ENCODE results near the gene RTP3. TPM values are rescaled to one million over a fixed set of nuclear protein-coding genes. Genes with fewer than 3 reads are reported as not detected.

Gene RTP3
- polyA plus RNA-seq, 2 of the 4 experiments (the other 2 are of a cell fraction) = not detected

GRCh38 chr3:46463868-46464241, 33.9 kb upstream of the RTP3 start:
- Histone ChIP-seq H3K4me1 (no peaks in the 10 kb centered on the region), H3K4me2 (no peak overlapping the region), H3K4me3 (no peak overlapping the region), H3K27ac (no peak overlapping the region), H3K9me3 (no peaks in the 10 kb centered on the region)
- FAIRE-seq (no peak), ATAC-seq (no peak), DNase-seq (ENCODE audit: low read depth in 1 of 2, low spot score in 1 of 2) (no peak)
- POLR2A ChIA-PET = no interaction called here
- CTCF ChIA-PET = interaction anchor here (1.6 to 2.2 kb wide), 2 partner anchors 22 to 95 kb away, joined by 3 to 7 read pairs; no protein-coding TSS in a partner anchor
- TF ChIP-seq E2F6 (IDR thresholded peaks at IDR 0.05; ENCODE audit: borderline replicate concordance, low read depth) (no peak), CHD2 (IDR thresholded peaks at IDR 0.05; ENCODE audit: low read length, partially characterized antibody) (no peak), CHD4 (IDR thresholded peaks at IDR 0.05; ENCODE audit: borderline replicate concordance) (no peak), HOXB13 (CRISPR knock-in tag; IDR thresholded peaks at IDR 0.05; ENCODE audit: low read depth) (no peak), CBX2 (IDR thresholded peaks at IDR 0.05; ENCODE audit: borderline replicate concordance, low read depth) (no peak)
- WGBS (ENCODE audit: missing lambda C conversion rate) = 78% methylated on average over 6 of the region's 8 CpGs

GRCh38 chr3:46464326-46465195, 33.2 kb upstream of the RTP3 start, which contains the start of gene LTF:
TSS of gene LTF (minus strand) at chr3:46464905. CDS start at chr3:46464867, 38 bp downstream.
- CTCF ChIA-PET = interaction anchor here (1.6 kb wide), 1 partner anchor 94 kb away, joined by 3 read pairs; no protein-coding TSS in a partner anchor
- ATAC-seq (no peak; a peak in 1 of 6 replicates), FAIRE-seq (no peak), DNase-seq (ENCODE audit: low read depth in 1 of 2, low spot score in 1 of 2) (no peak)
- WGBS (ENCODE audit: missing lambda C conversion rate) = 23% methylated on average over 10 of the region's 44 CpGs
- H3K4me3 ChIP-seq = no peak within 1 kb of the TSS
- POLR2A ChIA-PET = no interaction called here
- TF ChIP-seq CTCF (IDR thresholded peaks at IDR 0.05) (no peak), ESRRA (IDR thresholded peaks at IDR 0.05; ENCODE audit: borderline replicate concordance, low read length) (no peak), HDAC2 (IDR thresholded peaks at IDR 0.05) (no peak), HES2 (IDR thresholded peaks at IDR 0.05) (no peak), FOXS1 (CRISPR knock-in tag; IDR thresholded peaks at IDR 0.05) (no peak), HOXB13 (CRISPR knock-in tag; IDR thresholded peaks at IDR 0.05; ENCODE audit: low read depth) (no peak), NFE2L2 (conservative IDR thresholded peaks at IDR 0.05; ENCODE audit: low read length) (no peak), HEYL (CRISPR knock-in tag; IDR thresholded peaks at IDR 0.05) (no peak), ZFP36 (IDR thresholded peaks at IDR 0.05; ENCODE audit: borderline replicate concordance, partially characterized antibody) (no peak), BCL3 (IDR thresholded peaks at IDR 0.05) (no peak), ZNF302 (CRISPR knock-in tag; IDR thresholded peaks at IDR 0.05) (no peak), MYC (IDR thresholded peaks at IDR 0.05; ENCODE audit: borderline replicate concordance, low read length) (no peak), BHLHE40 (IDR thresholded peaks at IDR 0.05; ENCODE audit: low read depth, low read length) (no peak), MAZ (IDR thresholded peaks at IDR 0.05; ENCODE audit: borderline replicate concordance, low read depth, low read length) (no peak), HOXB5 (CRISPR knock-in tag; IDR thresholded peaks at IDR 0.05) (no peak), GATA3 (IDR thresholded peaks at IDR 0.05; ENCODE audit: borderline replicate concordance) (no peak), RFX5 (IDR thresholded peaks at IDR 0.05) (no peak), REST (IDR thresholded peaks at IDR 0.05) (no peak)
- no peaks in the 10 kb centered on the region for H3K4me1 ChIP-seq
- no peak within 1 kb of the TSS for H3K27ac ChIP-seq
- H3K4me2 ChIP-seq = no peak within 1 kb of the TSS
- H3K9me3 ChIP-seq = no peaks in the 10 kb centered on the region

Data from A549 (cell line).